Activated naive CD4-positive, alpha-beta T cell treated with anti-CD3 and anti-CD28 coated beads, Interleukin-2, amount 50 U/mL, for 16 hours (primary cell): ENCODE measurements around the gene LY6G5B.

Experiments used
- DNase-seq: peaks from one replicate; pipeline ENCODE4 v3.0.0-alpha.2; 2020

LY6G5B gene

GRCh38 chr6:31663961-31664789 lies 5.6 kb upstream of the LY6G5B start:
- DNase-seq, result no peak

- peak; percentile 88 for DNase-seq
Measured at GRCh38 chr6:31664790-31665500, 4.8 kb upstream of the LY6G5B start, which contains the start of gene GPANK1. Gene GPANK1 (minus strand): TSS chr6:31664997. CDS start chr6:31664478, 519 bp downstream.

- DNase-seq, result peak; percentile 99
Measured at GRCh38 chr6:31665501-31666336, 4.1 kb upstream of the LY6G5B start, which contains the start of gene CSNK2B. Gene CSNK2B (plus strand): TSS chr6:31666080. CDS start chr6:31666832, 752 bp downstream.

- DNase-seq, result no peak
Measured at GRCh38 chr6:31666337-31666965, 3.3 kb upstream of the LY6G5B start.

- no peak for DNase-seq
Measured at GRCh38 chr6:31676322-31676903, 6.6 kb downstream of the LY6G5B start.

GRCh38 chr6:31676904-31677303 lies 7.1 kb downstream of the LY6G5B start:
- DNase-seq, result no peak

- no peak for DNase-seq
Measured at GRCh38 chr6:31677955-31678354, 8.2 kb downstream of the LY6G5B start.

GRCh38 chr6:31680226-31681134 lies 10.7 kb downstream of the LY6G5B start, which contains the start of gene LY6G5C:
Gene LY6G5C (minus strand): TSS chr6:31681067. CDS start chr6:31680373, 694 bp downstream.
- peak; percentile 60 for DNase-seq

- DNase-seq, result peak; percentile 48
Measured at GRCh38 chr6:31681135-31681671, 11.4 kb downstream of the LY6G5B start.

- DNase-seq, result no peak
Measured at GRCh38 chr6:31683591-31683990, 13.8 kb downstream of the LY6G5B start.

GRCh38 chr6:31686483-31686882 lies 16.7 kb downstream of the LY6G5B start:
- no peak for DNase-seq

GRCh38 chr6:31687321-31687720 lies 17.5 kb downstream of the LY6G5B start:
- no peak for DNase-seq

- no peak for DNase-seq
Measured at GRCh38 chr6:31687860-31688693, 18.3 kb downstream of the LY6G5B start.

GRCh38 chr6:31689249-31690110 lies 19.7 kb downstream of the LY6G5B start:
- no peak for DNase-seq

GRCh38 chr6:31690231-31691077 lies 20.7 kb downstream of the LY6G5B start:
- DNase-seq, result no peak

- DNase-seq, result no peak
Measured at GRCh38 chr6:31691078-31691463, 21.3 kb downstream of the LY6G5B start.

GRCh38 chr6:31691564-31692108 lies 21.9 kb downstream of the LY6G5B start:
- DNase-seq, result no peak
